Activated CD4-positive, alpha-beta memory T cell treated with anti-CD3 and anti-CD28 coated beads for 36 hours (primary cell): ENCODE measurements around the gene KRTAP5-3. TPM values are rescaled to one million over a fixed set of nuclear protein-coding genes. Genes with fewer than 3 reads are reported as not detected.
"Not testable (repeated sequence)": the region's sequence is repeated elsewhere in the genome, so short reads cannot be mapped to it uniquely, and the experiment has no call there.

Source experiments
- CTCF ChIA-PET: fragments of 350-600 bp; sonication (Branson Sonifier 250); formaldehyde crosslinking; loops from one replicate; lab custom pipeline; 2021; ENCODE audit warnings: antibody characterized with exemption, inconsistent platforms; lab: Charles Lee
- POLR2A ChIA-PET: fragments of 350-600 bp; sonication (Branson Sonifier 250); formaldehyde crosslinking; loops from one replicate; lab custom pipeline; 2021; ENCODE audit warnings: antibody characterized with exemption; lab: Charles Lee
- DNase-seq: peaks from one replicate; pipeline ENCODE4 v3.0.0-alpha.2; 2020
- H3K27ac Mint-ChIP-seq: one replicate; pipeline ENCODE4 v1.8.0; 2021; ENCODE audit warnings: mixed read lengths
- H3K27me3 Mint-ChIP-seq: one replicate; pipeline ENCODE4 v1.8.0; 2021; ENCODE audit warnings: mixed read lengths
- H3K36me3 Mint-ChIP-seq: one replicate; pipeline ENCODE4 v1.8.0; 2021; ENCODE audit warnings: mixed read lengths
- H3K4me1 Mint-ChIP-seq: one replicate; pipeline ENCODE4 v1.8.0; 2021; ENCODE audit warnings: low read depth, mixed read lengths
- H3K4me3 Mint-ChIP-seq: one replicate; pipeline ENCODE4 v1.8.0; 2021; ENCODE audit warnings: mild to moderate bottlenecking, mixed read lengths
- H3K9me3 Mint-ChIP-seq: one replicate; pipeline ENCODE4 v1.8.0; 2021; ENCODE audit warnings: mixed read lengths
- intact Hi-C: fragments of 100-400 bp; cut with micrococcal nuclease; formaldehyde crosslinking; loops from one replicate; pipeline ENCODE4 v1.15.1; 2023
- total RNA-seq, 2 experiments: library from RNA; stranded (reverse); gene quantifications; one replicate each; pipeline ENCODE4 v1.2.3, GENCODE V29; 2021

The KRTAP5-3 gene
- total RNA-seq, 2 experiments from 2014 or later = not detected

DNA sequence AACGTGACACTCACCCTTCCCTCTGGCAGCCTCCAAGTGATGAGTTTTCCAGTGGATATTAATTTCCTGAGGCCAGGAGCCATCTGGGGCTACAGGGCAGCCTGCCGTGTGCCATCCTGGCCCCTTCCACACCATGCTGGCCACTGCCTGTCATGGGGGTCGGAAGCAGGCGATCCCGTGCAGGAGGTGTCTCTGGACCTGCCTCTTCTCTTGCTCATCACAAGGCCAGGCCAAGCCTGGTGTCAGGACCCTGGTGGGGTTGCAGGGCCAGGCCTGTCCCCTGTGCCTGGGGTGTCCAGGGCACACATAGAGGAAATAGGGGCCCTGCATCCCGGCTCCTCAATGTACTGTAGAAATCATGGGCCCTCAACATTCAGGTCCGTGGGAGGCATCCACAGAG is 3.6 kb downstream of the KRTAP5-3 start:
- intact Hi-C loops = no loop called here
- H3K27me3 Mint-ChIP-seq = peaks cover 24% of the 10 kb centered on the region
- H3K36me3 Mint-ChIP-seq = no peaks in the 10 kb centered on the region
- H3K9me3 Mint-ChIP-seq = no peaks in the 10 kb centered on the region
- no peak for DNase-seq
- ChIA-PET CTCF (interaction anchor here (1.4 to 1.5 kb wide), 2 partner anchors 9 to 58 kb away, joined by 4 to 6 read pairs; no protein-coding TSS in a partner anchor), POLR2A (no interaction called here)
- peaks cover 8% of the 10 kb centered on the region for H3K4me1 Mint-ChIP-seq
- H3K27ac Mint-ChIP-seq = no peak overlapping the region
- no peak overlapping the region for H3K4me3 Mint-ChIP-seq

GRCh38 chr11:1604181-1604580 is 4.1 kb downstream of the KRTAP5-3 start:
- Mint-ChIP-seq H3K36me3 (no peaks in the 10 kb centered on the region), H3K9me3 (no peaks in the 10 kb centered on the region), H3K4me3 (no peak overlapping the region), H3K27ac (no peak overlapping the region), H3K4me1 (peaks cover 8% of the 10 kb centered on the region), H3K27me3 (peaks cover 24% of the 10 kb centered on the region)
- ChIA-PET POLR2A (no interaction called here), CTCF (no interaction called here)
- intact Hi-C loops = no loop called here
- DNase-seq = no peak

DNA sequence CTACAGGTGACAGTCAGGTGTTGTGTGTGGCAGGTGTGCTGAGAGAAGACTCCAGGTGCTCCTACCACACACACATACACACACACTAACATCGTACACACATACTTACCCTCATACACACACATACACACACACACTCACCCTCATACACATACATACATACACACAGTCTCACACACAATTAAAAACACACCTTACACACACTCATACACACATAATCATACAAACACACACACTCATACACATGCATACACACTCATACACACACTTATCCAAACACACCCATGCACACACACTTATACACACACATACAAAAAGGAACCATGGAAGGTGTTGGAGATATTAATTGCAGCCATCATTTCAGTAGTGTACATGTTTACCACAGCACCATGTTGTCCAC is 4.6 kb downstream of the KRTAP5-3 start:
- Mint-ChIP-seq H3K4me1 (peaks cover 12% of the 10 kb centered on the region), H3K27me3 (peaks cover 23% of the 10 kb centered on the region), H3K27ac (no peak overlapping the region), H3K36me3 (no peaks in the 10 kb centered on the region), H3K4me3 (no peak overlapping the region), H3K9me3 (no peaks in the 10 kb centered on the region)
- DNase-seq = no peak
- CTCF ChIA-PET = no interaction called here
- POLR2A ChIA-PET = no interaction called here
- intact Hi-C loops = no loop called here

DNA sequence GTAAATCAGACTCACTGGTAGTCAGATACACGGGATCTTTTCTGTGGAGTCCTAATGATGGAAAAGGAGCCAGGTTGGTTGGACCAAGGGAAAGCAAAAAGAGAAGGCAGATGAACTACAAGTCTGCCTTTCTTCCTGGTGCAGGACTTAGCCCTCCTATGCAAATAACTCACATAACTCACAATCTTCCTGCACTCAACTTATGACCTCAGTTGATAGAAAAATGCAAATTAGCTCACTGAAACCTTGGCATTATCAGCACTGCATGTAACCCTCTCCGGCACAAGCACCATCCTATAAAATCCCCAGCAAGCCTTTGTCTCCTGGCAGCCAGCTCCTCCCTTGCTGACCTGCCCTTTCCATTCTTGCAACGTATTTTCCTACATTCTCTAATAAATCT is 6.6 kb downstream of the KRTAP5-3 start:
- intact Hi-C loops, DNase-seq, POLR2A ChIA-PET, H3K9me3 Mint-ChIP-seq, H3K36me3 Mint-ChIP-seq, H3K4me3 Mint-ChIP-seq, H3K27ac Mint-ChIP-seq: not testable (repeated sequence)
- peaks cover 14% of the 10 kb centered on the region for H3K4me1 Mint-ChIP-seq
- CTCF ChIA-PET = interaction anchor here (0.6 kb wide), 1 partner anchor 31 kb away, joined by 3 read pairs; no protein-coding TSS in a partner anchor
- peaks cover 17% of the 10 kb centered on the region for H3K27me3 Mint-ChIP-seq

DNA sequence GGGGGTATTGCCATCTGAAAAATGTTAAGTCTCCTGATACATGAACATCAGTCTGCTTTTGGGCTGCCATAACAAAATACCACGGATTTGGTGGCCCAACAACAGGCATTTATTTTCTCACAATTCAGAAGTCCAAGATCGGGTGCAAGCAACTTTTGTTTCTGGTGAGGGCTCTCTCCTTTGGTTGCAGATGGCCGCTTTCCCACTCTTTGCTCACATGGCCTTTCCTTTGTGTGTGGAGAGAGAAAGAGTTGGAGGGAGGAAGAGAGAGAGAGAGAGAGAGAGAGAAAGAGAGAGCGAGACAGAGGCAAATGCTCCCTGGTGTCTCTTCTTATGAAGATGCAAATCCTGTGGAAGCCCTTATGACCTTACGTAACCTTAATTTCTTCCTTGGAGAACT is 7.6 kb downstream of the KRTAP5-3 start:
- H3K27ac Mint-ChIP-seq = no peak overlapping the region
- H3K36me3 Mint-ChIP-seq = no peaks in the 10 kb centered on the region
- no peak for DNase-seq
- no peak overlapping the region for H3K4me3 Mint-ChIP-seq
- CTCF ChIA-PET = no interaction called here
- no peaks in the 10 kb centered on the region for H3K9me3 Mint-ChIP-seq
- intact Hi-C loops = no loop called here
- POLR2A ChIA-PET = no interaction called here
- peaks cover 11% of the 10 kb centered on the region for H3K4me1 Mint-ChIP-seq
- peaks cover 23% of the 10 kb centered on the region for H3K27me3 Mint-ChIP-seq

GRCh38 chr11:1598816-1599215 is 9.4 kb downstream of the KRTAP5-3 start:
- no peaks in the 10 kb centered on the region for H3K9me3 Mint-ChIP-seq
- ChIA-PET CTCF (interaction anchor here (1.2 to 6.9 kb wide), 2 partner anchors 22 to 54 kb away, joined by 3 to 42 read pairs; no protein-coding TSS in a partner anchor), POLR2A (no interaction called here)
- H3K4me1 Mint-ChIP-seq = peaks cover 15% of the 10 kb centered on the region
- peaks cover 23% of the 10 kb centered on the region for H3K27me3 Mint-ChIP-seq
- H3K36me3 Mint-ChIP-seq = no peaks in the 10 kb centered on the region
- H3K4me3 Mint-ChIP-seq = no peak overlapping the region
- H3K27ac Mint-ChIP-seq = no peak overlapping the region
- no peak for DNase-seq
- intact Hi-C loops = no loop called here

GRCh38 chr11:1598406-1598805 is 9.9 kb downstream of the KRTAP5-3 start:
- H3K4me3 Mint-ChIP-seq, H3K27ac Mint-ChIP-seq, intact Hi-C loops, H3K36me3 Mint-ChIP-seq, H3K9me3 Mint-ChIP-seq, DNase-seq, POLR2A ChIA-PET: not testable (repeated sequence)
- H3K4me1 Mint-ChIP-seq = peaks cover 15% of the 10 kb centered on the region
- H3K27me3 Mint-ChIP-seq = peaks cover 23% of the 10 kb centered on the region
- CTCF ChIA-PET = interaction anchor here (6.9 kb wide), 1 partner anchor 21 kb away, joined by 42 read pairs; no protein-coding TSS in a partner anchor

DNA sequence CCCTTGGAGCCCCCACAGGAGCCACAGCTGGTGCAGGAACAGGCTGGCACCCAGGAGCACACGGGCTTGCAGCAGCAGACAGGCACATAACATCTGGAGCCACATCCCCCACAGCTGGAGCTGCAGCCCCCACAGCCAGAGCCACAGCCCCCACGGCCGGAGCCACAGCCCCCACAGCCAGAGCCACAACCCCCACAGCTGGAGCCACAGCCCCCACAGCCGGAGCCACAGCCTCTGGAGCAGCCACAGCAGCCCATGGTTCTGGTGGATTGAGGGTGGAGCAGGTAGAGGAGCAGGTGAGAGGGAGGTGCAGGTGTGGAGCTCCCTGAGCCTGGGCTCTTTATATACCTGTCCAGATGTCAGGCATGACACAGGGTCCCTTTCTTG is 10.3 kb downstream of the KRTAP5-3 start, which contains the start of gene KRTAP5-2:
Gene KRTAP5-2, minus strand, starts transcription at position 301 of the 387 bp plus-strand sequence. Its CDS starts 44 bp downstream, at position 257.
- DNase-seq = no peak
- Mint-ChIP-seq H3K27me3 (peaks cover 19% of the 10 kb centered on the region), H3K27ac (no peak within 1 kb of the TSS), H3K4me3 (no peak within 1 kb of the TSS), H3K36me3 (no peaks in the 10 kb centered on the region), H3K4me1 (peaks cover 15% of the 10 kb centered on the region), H3K9me3 (no peaks in the 10 kb centered on the region)
- CTCF ChIA-PET = interaction anchor here (6.9 kb wide), 1 partner anchor 21 kb away, joined by 42 read pairs; no protein-coding TSS in a partner anchor
- POLR2A ChIA-PET = no interaction called here
- intact Hi-C loops = no loop called here

DNA sequence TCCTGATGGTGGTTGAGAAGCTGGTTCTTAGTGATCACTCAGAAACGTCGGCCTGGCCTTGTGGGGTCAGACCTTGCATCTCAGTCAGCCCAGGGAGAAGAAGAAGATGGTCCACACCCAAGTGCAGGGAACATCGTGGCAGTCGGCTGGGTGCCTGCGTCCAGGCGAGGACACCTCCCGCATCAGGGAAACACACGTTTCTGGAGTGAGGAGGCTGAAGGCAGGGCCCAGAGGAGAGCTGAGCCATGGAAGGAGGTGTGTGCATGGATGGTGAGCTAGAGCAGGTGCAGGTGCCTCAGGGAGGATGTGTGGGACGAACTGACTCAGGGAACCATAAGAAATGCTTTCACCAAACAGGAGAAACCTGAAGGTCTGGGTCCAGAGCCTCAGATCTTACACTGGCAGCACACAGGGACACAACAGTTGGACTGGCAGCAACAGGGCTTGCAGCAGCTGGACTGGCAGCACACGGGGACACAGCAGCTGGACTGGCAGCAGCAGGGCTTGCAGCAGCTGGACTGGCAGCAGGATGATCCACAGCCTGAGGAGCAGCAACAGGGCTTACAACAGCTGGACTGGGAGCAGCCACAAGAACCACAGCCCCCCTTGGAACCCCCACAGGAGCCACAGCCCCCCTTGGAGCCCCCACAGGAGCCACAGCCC is 10.8 kb downstream of the KRTAP5-3 start:
- intact Hi-C loops = no loop called here
- peaks cover 15% of the 10 kb centered on the region for H3K4me1 Mint-ChIP-seq
- H3K9me3 Mint-ChIP-seq = no peaks in the 10 kb centered on the region
- ChIA-PET POLR2A (no interaction called here), CTCF (interaction anchor here (6.9 kb wide), 1 partner anchor 20 kb away, joined by 42 read pairs; no protein-coding TSS in a partner anchor)
- H3K4me3 Mint-ChIP-seq = no peak overlapping the region
- peaks cover 17% of the 10 kb centered on the region for H3K27me3 Mint-ChIP-seq
- H3K36me3 Mint-ChIP-seq = no peaks in the 10 kb centered on the region
- no peak for DNase-seq
- H3K27ac Mint-ChIP-seq = no peak overlapping the region

DNA sequence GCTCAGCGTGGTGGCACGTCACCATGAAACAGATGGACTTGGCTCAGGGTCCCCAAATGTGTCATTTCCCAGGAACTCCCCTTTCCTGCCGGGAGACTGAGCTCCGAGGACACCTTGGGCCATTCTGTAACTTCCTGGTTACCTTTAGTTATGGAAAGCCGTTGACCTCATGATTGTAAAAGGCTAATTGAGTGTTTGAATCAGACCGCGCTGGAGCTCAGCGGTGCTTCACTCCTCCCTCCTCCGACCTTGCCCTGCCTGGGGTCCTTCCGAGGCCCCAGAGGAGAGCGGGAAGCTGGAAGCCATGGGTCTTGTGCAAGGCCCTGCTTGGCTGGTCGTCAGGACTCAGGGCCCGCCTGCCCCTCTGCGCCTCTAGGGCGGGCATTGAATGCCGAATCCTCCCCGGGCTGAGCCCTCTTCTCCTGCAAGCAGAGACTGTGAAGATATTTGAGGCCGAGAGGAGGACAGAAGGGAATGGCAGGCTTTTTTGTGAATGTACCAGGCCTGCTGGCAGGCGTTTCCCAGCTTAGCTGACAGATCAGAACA is 11.6 kb downstream of the KRTAP5-3 start:
- H3K4me3 Mint-ChIP-seq, H3K9me3 Mint-ChIP-seq, DNase-seq, POLR2A ChIA-PET, intact Hi-C loops, H3K27ac Mint-ChIP-seq, H3K36me3 Mint-ChIP-seq: not testable (repeated sequence)
- Mint-ChIP-seq H3K4me1 (peaks cover 15% of the 10 kb centered on the region), H3K27me3 (peaks cover 16% of the 10 kb centered on the region)
- CTCF ChIA-PET = interaction anchor here (6.9 kb wide), 1 partner anchor 19 kb away, joined by 42 read pairs; no protein-coding TSS in a partner anchor

- H3K36me3 Mint-ChIP-seq, H3K27ac Mint-ChIP-seq, H3K4me3 Mint-ChIP-seq, DNase-seq, intact Hi-C loops, H3K9me3 Mint-ChIP-seq, POLR2A ChIA-PET: not testable (repeated sequence)
- Mint-ChIP-seq H3K27me3 (peaks cover 16% of the 10 kb centered on the region), H3K4me1 (peaks cover 15% of the 10 kb centered on the region)
- CTCF ChIA-PET = interaction anchor here (0.9 to 6.9 kb wide), 12 partner anchors 9 to 107 kb away, joined by 3 to 42 read pairs (median 4); partner anchors contain the start of genes KRTAP5-3 and KRTAP5-5
Measured at GRCh38 chr11:1595994-1596575, 12.2 kb downstream of the KRTAP5-3 start.

DNA sequence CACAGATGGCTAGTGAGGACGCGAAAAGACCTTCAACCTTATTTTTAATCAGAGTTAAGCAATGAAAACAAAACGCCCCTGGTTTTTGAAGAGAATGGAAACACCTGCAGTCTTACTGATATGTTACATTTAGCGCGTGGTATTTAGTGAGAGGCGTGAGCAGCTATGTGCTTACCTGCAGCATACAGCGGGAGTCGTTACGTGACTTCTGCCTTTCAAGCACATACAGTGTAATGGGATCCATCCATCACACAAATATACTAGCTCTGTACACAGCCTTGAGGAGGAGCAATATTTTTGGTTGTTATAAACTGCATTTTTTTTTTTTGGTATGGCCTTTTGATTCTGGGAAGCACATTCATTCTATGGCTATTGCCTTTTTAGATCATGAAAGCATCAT is 15.6 kb downstream of the KRTAP5-3 start:
- DNase-seq = no peak
- ChIA-PET POLR2A (no interaction called here), CTCF (interaction anchor here (6.9 kb wide), 1 partner anchor 15 kb away, joined by 42 read pairs; no protein-coding TSS in a partner anchor)
- Mint-ChIP-seq H3K9me3 (no peaks in the 10 kb centered on the region), H3K27me3 (peaks cover 7% of the 10 kb centered on the region), H3K4me1 (peaks cover 22% of the 10 kb centered on the region), H3K27ac (no peak overlapping the region), H3K4me3 (no peak overlapping the region), H3K36me3 (peaks cover 3% of the 10 kb centered on the region)
- intact Hi-C loops = no loop called here
